Pulmonary artery endothelial cell (primary cell): ENCODE measurements around the gene TPRG1L. TPM values are rescaled to one million over a fixed set of nuclear protein-coding genes. Genes with fewer than 3 reads are reported as not detected.
A peak's percentile ranks its signal among the peaks of the same experiment; 100 is the strongest.
"Not testable (repeated sequence)": the region's sequence is repeated elsewhere in the genome, so short reads cannot be mapped to it uniquely, and the experiment has no call there.

Experiments
- DNase-seq: peaks from one replicate; pipeline ENCODE4 v3.0.0-alpha.2; 2011; ENCODE audit warnings: low read depth, low spot score
- total RNA-seq: library from RNA; depleted of rRNA; stranded (reverse); fragments of >200 nt; gene quantifications from 2 replicates; pipeline ENCODE4 v1.2.3, GENCODE V29; 2014

Gene TPRG1L
- total RNA-seq, 1 donor from 2014 or later: 33.0 TPM

DNA sequence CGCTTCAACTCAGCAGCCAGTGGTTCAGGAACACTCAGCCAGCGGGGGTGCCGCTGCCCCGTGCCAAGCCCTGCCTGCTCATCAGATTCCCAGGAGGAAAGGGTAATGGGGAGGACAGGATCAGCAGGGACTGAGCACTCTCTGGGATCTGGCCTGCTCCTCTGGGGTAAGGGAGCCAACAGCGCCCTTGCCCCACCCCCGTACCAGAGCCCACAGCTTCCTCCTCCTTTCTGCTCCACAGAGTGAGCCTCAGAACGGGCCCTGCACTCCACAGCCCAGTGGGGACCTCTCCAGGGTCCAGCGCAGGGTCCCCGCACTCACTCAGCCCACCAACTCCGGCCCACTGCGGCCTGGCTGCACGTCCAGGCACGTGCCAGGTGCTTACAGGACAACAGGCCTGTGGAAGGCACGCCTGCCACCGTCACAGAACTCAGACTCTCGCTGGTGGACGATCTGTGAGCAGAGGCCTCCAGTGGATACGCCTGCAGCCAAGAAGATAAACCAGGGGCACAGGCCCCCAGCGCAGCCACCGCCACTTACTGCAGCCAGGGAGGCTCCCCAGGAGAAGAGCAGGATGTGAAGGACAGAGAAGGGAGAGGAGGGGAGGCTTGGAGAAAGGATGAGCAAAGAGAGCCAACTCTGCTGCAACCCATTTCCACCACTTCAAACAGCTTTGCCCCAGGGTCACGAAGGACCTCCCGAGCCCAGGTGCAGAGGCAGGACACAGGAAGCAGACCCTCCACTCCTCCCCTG lies 15.6 kb upstream of the TPRG1L start:
- DNase-seq: no peak

DNA sequence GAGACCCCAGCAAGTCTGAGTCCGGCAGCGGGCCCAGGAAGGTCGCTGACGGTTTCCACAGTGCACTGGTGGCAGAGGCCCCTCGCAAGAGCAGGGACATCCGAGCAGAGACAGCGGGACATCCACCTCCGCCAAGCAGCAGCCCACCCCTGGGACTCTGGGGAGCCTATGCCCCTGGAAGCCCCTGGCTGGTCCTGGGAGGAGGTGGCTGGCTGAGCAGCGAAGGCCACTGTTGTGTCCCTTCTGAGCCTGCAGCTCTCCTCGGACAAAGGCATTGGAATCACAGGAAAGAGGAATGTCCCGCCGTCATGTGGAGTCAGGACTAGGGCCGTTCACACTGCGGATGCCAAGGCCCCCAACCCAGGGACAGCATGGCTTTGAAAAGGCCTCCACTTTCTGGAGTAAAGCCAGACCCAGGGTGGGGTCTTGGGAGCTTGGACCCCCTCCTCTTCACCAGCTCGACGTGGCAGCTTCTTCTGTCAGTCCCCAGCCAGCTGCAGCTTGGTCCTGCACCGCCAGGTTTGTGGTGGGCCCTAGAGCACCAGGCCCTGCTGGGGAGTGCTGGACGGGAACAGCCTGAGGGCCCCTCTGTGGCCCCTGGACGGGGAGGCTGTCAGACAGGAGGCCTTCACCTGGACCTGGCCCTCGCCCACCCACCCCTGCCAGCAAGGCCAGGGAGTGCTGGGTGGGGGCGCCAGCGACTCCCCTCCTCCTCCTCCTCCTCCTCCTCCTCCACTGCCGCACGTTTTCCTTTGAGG lies 14.9 kb upstream of the TPRG1L start:
- no peak for DNase-seq

DNA sequence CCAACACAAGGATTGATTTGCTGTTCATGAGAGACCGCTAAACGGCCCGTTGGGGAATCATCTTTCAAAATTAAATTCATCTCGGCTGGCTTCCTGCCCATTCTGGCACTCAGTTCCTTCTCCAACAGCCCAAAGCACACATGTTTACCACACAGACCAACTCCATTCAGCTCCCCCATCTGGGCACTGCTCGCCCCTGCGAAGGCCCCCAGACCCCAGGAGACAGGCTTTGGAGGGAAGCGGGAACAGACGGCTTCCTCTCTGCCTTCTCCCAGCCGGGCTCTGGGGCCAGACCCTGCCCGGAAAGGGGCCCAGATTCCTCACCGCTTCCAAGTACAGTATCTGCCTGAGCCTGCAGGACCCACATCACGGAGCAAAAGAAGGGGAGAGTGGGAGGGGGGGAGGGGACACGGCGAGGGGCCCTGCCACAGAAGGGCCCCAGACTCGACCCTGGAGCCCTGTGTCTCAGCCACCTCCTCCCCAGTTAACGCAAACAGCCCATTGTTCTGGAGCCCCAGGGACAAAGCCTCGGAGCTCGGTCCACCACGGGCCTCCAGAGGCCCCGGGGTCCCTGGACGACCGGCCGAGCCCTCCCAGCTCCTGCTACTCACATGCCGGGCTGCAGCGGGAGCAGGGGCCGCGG lies 14.2 kb upstream of the TPRG1L start:
- DNase-seq: no peak

DNA sequence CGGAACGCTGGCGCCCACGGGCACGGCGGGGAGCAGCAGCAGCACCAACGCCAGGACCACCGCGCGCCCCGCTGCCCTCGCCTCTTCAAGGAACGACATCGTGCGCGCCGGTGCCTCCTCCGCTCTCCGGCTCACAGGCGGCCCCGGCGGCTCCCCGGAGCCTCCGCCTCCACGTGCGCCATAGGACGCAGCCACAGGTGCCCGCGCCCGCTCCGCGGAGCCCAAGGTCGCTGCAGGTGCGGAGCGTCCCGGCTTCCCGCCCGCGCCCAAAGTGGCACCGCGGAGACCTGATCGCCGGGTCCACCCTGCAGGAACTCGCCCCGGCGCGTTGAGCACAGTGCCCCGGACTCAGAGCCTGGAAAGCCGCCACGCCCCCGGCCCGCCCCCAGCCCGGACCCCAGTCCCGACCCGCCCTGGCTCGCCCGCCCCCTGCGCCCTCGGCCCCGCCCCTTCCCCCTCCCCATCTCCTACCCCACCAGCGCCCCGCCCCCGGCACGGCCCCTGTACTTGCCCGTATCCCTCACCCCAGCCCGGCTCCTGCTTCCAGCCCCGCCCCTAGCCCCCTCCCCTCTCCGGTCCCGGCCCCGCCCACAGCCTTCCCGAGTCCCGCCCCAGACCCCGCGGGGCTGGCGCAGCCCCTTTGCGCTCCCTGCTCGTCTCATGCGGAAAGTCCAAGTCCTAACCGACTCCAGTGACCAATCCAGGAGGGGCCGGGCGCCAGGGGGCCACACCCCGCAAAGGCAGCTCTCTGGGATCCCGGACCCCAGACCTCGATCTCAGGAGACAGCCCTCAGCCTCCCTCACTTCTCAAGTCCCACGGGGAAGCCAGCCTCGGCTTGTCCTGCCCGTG lies 13.4 kb upstream of the TPRG1L start, which contains the start of gene MEGF6:
MEGF6 (minus strand) TSS at position 339 of the 850 bp plus-strand sequence; CDS start at position 99, 240 bp downstream.
- peak; percentile 35 for DNase-seq

DNA sequence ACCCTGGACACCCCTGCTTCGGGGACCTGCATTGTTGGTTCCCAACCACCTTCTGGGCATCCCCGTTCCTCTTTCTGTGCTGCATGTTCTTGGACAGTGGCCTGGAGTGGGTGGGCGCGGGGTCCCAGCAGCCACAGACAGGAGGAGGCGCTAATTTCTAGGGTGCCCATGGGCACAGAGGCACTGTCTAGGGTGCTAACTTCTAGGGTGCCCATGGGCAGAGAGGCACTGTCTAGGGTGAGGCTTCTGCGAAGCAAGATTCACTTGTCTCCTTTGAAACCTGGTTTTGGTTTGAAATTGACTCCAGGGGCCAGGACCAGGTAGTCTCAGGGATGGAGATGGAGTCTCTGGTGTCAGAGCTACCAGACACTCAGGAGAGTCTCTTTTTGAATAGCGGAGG lies 12.7 kb upstream of the TPRG1L start:
- DNase-seq: no peak

DNA sequence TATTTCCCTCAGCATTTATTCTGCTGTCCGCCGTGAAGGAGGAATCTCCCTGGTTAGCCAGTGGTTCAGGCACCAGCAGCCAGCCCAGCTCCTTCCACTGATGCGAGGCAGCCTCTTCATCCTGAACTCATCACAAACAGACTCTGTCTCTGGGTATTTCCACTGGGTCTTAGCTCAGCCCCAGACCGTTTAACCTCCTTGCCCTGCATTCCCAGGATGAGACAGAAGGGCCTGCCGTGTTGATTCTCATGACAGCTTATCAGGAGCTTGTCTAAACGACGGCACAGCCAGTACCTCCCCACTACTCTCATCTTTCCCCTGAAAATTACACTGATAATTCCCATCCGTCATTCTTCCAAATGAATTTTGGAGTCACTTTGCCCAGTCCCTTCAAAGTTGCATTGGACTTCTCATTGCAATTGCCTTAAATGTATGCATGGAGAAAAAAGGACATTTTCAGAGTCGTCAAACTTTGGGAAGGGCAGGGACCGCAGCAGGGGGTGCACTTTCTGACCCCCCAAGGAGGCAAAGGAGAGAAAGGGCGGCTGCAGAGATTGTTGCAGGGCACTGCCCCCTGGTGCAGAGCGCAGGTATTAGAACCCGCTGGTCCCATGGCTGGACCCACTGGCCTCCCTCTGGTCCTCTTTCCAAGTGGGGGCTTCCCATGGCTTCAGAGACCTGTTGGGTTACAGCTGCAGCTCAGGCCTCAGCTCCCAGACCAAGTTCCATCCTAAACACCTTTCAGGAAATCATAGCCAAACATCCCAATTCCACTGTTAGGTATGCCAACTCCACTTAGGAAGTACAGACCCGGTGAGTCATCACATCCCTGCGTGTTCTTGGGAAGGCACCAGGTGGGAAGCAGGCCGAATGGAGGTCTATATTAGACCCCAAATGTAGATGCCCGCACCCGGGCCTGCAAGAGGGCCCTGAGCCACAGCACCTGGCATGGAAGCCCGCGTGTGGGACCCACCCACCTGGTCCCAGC lies 9.8 kb upstream of the TPRG1L start:
- no peak for DNase-seq

DNA sequence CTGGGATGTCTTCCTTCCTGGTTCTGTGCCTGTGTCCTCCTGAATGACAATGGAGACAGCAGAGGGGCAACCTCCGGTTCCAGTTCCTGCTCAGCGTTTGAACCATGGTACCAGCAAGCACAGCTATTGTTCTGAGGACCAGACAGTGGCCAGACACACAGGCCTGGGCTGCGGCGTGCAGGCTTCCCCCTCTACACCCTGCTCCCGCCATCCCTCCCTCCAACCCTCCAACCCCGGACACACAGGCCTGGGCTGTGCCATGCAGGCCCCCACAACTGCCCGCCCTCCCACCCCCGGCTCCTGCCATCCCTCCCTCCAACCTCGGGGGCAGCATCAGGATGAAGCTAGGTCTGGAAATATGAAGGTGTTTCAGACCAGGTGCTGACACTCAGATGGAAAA lies 8.0 kb upstream of the TPRG1L start:
- no peak for DNase-seq

DNA sequence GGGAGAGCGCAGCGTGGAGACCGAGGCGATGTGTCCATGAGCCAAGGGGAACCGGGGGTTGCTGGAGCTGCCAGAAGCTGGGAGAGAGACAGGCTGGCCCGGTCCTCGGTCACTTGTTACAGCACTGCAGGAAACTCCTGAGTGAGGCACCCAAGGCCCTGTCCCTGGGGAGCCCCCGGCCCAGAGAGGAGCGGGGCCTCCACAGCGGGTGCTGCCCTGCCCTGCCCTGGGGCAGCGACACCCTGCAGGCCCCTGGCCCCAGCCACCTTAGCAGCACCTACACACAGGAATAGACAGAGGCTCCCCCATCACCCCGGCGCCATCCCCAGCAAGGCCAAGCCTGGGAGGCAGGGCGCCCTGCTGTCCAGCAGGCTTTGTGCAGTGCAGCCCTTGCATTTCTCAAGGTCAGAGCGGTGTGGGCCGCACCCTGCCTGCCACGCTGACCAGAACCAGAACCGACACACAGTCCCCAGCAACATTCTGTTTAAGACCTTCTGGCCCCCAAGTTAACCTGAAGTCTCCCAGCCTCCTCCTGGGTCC lies 6.9 kb upstream of the TPRG1L start:
- no peak for DNase-seq

DNA sequence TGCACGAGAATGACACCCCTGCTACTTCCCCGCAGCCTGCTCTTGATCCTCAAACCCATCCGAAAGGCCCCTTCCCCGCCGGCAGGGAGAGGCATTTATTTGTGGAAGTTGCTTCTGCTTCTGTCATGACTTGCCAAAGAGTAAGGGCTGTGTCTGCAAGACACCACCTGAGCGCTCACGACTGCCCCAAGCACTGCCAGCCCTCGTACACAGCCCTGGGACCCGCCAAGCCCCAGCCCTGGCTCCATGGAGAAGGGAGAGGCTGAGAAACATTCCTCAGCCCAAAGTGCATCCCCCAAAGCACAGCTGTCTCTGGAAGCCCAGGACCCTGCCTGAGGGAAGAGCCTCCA lies 6.3 kb upstream of the TPRG1L start:
- DNase-seq: no peak

DNA sequence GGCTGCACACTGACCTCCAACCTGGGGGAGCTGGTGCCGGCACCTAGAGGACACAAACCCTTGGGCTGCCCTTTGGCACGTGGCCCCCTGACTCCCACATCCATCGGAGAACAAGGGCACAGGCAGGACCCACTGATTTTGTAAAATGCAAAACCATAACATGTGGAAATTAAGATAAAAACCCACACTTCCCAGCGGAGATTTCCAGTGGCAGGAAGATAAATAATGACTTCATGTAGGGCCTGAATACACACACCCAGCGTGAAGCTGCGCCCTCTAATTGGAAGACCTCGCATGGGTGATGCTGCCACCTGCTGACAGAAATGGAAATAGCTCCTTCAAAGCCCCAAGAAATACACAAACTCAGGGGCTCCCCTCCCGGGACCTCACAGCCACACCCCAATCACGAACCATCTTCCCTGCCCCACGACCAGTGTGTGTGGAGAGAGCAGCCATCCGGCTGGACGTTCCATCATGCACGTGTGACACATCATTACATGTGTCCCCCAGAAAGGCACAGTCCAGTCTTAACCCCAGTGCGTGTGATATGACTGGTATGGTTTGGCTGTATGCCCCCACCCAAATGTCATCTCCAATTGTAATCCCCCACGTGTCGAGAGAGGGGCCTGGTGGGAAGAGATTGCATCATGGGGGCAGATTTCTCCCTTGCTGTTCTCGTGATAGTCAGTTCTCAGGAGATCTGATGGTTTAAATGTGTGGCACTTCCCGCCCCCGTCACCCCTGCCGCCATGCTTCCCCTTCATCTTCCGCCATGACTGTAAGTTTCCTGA lies 5.7 kb upstream of the TPRG1L start:
- peak; percentile 49 for DNase-seq

DNA sequence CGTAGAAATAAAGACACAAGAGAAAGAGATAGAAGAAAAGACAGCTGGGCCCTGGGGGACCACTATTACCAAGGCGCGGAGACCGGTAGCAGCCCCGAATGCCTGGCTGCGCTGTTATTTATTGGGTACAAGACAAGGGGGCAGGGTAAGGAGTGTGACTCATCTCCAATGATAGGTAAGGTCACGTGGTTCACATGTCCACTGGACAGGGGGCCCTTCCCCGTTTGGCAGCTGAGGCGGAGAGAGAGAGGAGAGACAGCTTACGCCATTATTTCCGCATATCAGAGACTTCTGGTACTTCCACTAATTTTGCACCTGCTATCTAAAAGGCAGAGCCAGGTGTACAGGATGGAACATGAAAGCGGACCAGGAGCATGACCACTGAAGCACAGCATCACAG lies 4.1 kb upstream of the TPRG1L start:
- DNase-seq: no peak

DNA sequence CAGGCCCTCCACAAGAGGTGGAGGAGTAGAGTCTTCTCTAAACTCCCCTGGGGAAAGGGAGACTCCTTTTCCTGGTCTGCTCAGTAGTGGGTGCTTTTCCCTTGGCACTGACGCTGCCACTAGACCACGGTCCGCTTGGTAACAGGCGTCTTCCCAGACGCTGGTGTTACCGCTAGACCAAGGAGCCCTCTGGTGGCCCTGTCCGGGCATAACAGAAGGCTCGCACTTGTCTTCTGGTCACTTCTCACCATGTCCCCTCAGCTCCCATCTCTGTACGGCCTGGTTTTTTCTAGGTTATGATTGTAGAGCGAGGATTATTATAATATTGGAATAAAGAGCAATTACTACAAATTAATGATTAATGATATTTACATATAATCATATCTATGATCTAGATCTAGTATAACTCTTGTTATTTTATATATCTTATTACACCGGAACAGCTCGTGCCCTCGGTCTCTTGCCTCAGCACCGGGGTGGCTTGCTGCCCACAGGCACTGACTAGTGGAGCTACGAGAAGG lies 3.6 kb upstream of the TPRG1L start:
- not testable (repeated sequence) for DNase-seq

DNA sequence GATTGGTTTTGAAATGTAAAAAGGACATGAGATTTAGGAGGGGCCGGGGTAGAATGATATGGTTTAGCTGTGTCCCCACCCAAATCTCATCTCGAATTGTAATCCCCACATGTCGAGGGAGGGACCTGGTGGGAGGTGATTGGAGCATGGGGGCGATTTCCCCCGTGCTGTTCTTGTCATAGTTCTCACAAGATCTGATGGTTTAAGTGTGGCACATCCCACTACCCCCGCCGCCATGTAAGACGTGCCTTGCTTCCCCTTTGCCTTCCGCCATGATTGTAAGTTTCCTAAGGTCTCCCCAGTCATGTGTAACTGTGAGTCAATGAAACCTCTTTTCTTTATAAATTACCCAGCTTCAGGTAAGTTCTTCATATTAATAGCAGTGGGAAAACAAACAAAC lies 2.7 kb upstream of the TPRG1L start:
- not testable (repeated sequence) for DNase-seq

DNA sequence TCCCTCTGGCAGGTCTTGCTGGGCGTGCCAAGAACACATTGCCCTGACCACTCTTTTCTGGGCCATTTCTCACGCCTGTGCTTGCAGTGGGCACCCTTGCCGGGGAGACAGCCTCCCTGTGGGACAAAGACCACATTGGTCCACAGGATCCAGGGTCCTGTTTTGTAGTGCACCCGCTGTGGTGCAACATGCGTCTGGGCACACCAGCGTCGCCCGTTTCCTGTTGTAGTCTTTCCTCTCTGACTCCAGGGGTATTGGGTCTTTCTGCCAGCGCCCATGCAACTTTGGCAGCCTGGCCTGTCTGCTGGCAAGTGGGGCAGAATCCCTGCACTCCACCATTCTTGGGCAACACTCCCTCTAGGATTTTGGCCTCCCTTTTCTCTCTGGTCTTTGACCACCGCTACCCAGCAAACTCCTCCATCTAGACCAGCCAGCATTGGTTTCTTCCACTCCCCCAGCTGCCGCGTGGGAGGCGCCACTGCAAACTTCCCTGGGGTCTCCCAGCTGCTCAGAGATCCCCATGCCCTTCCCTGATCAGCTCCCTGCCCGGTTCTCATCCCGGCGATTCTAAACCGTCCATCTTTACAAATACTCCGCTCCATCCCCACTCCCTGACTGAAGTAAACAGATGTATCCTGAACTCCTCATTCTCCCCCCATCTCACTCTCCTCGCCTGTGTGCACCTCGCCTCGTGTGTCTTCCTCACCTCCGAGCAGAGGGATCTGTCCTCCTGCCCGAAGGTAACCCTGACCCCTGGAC lies 1.2 kb upstream of the TPRG1L start:
- no peak for DNase-seq

DNA sequence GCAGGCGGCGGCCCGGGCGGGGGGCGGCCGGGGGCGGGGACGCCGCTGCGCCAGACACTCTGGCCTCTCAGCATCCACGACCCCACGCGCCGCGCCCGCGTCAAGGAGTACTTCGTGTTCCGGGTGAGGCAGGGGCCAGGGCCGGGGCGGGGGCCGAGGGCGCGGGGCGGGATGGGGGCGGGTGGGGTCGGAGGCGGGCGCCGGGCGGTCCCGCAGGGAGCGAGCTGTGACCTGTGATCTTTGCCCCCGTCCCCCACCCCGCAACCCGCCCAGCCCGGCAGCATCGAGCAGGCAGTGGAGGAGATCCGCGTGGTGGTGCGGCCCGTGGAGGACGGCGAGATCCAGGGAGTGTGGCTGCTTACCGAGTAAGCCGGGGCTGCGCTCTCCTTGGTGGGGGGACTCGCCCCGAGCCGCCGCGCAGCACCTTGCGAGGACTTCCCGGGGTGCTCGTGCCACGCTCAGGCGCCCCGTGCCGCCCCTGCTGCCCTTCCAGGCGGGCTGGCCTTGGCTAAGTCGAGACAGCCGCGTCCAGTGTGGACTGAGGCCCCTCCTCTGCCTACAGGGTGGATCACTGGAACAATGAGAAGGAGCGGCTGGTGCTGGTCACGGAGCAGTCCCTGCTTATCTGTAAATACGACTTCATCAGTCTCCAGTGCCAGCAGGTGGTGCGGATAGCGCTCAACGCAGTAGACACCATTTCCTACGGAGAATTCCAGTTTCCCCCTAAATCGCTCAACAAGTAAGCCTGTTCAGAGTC lies 514 bp downstream of the TPRG1L start:
- DNase-seq: no peak

DNA sequence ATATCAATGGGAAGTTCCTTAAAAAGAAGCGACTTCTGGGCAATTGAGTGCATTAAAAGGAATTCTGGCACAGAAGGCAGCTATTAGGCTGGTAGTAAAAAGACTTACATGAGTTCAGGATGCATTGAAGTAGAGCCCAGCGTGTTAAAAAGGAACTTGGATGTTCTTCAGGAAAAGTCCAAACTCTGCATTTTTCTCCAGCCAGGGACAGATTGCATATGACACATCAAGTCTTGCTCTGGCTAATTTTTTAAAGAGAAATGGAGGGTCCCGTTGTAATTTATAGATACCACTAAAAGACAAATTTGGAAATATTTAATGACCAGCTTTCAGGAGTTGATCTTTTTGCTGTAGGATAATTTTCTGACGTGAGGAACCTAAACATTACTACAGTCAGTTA lies 1.2 kb downstream of the TPRG1L start:
- DNase-seq: no peak

DNA sequence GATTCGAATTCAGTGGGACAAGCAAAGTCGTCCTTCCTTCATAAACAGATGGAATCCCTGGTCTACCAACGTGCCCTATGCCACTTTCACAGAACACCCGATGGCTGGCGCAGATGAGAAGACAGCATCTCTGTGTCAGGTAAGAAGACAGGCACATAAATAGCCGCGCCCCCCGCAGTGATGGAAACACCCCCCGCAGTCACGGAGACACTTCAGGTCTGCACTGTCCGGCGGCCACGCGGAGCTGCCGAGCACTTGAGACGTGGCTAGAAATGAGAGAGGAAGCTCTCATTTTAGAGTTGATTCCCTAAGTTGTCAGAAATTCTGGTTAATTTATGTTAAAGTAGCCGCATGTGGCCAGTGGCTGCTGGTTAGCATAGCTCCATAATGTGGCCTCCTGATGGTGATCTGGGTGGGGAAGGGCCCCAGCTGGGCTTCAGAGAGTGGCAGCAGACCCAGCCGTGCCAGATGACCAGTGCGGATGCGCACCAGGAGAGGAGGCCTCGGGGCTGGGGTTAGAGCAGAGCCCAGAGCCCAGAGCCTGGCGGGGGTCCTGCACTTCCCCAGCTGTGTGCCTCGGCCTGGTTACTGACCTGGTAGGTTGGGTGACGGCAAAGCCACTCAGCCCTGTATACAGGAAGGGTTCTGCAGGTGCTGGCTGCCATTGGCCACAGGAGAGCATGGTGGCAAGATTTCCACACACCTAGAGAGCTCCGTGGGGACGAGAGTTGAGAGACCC lies 2.9 kb downstream of the TPRG1L start:
- DNase-seq: no peak
